Loucy (cell line): Measurements from ENCODE around the gene KRT12.

Source experiments
- H2AFZ ChIP-seq: fragments of 200-600 bp; sonication (generic); 2 replicates; pipeline ENCODE4 v1.6.0; 2016; ENCODE audit warnings: antibody characterized with exemption, mild to moderate bottlenecking, low read length, moderate library complexity
- H3F3A ChIP-seq: fragments of 200-600 bp; 2 replicates; pipeline ENCODE4 v1.6.0; 2016; ENCODE audit warnings: antibody characterized with exemption, low read depth, mild to moderate bottlenecking
- H3K27me3 ChIP-seq: fragments of 200-600 bp; sonication (generic); 2 replicates; pipeline ENCODE4 v1.6.1; 2014; ENCODE audit warnings: low read length, mild to moderate bottlenecking; ENCODE audit not compliant: insufficient read depth, poor library complexity, severe bottlenecking
- H3K36me3 ChIP-seq: fragments of 200-600 bp; sonication (generic); 2 replicates; pipeline ENCODE4 v1.6.1; 2016; ENCODE audit warnings: low read length; ENCODE audit not compliant: insufficient read depth
- H3K4me1 ChIP-seq: fragments of 200-600 bp; sonication (generic); 2 replicates; pipeline ENCODE4 v1.5.1; 2014; ENCODE audit warnings: low read length, mild to moderate bottlenecking; ENCODE audit not compliant: insufficient read depth, poor library complexity, severe bottlenecking
- H3K4me2 ChIP-seq: fragments of 200-600 bp; sonication (generic); 2 replicates; pipeline ENCODE4 v1.6.0; 2014; ENCODE audit warnings: antibody characterized with exemption, low read length, low read depth, mild to moderate bottlenecking; ENCODE audit not compliant: poor library complexity, severe bottlenecking
- H3K4me3 ChIP-seq: fragments of 200-600 bp; sonication (generic); 2 replicates; pipeline ENCODE4 v1.5.1; 2014; ENCODE audit warnings: low read length, mild to moderate bottlenecking, mixed read lengths; ENCODE audit not compliant: poor library complexity, severe bottlenecking
- H3K79me2 ChIP-seq: fragments of 200-600 bp; sonication (generic); 2 replicates; pipeline ENCODE4 v1.6.1; 2014; ENCODE audit warnings: low read length; ENCODE audit not compliant: insufficient read depth
- H3K9ac ChIP-seq: fragments of 200-600 bp; sonication (generic); 2 replicates; pipeline ENCODE4 v1.6.0; 2014; ENCODE audit warnings: mild to moderate bottlenecking, low read depth, low read length, moderate library complexity; ENCODE audit not compliant: poor library complexity, severe bottlenecking
- H3K9me2 ChIP-seq: fragments of 200-600 bp; sonication (generic); replicated peaks from 2 replicates; pipeline ENCODE4 v1.6.1; 2016; ENCODE audit warnings: low read depth, low read length, mixed read lengths
- H3K9me3 ChIP-seq: fragments of 200-600 bp; sonication (generic); 2 replicates; pipeline ENCODE4 v1.6.1; 2014; ENCODE audit warnings: mild to moderate bottlenecking, antibody characterized with exemption, low read length, low read depth; ENCODE audit not compliant: insufficient read depth
- H4K20me1 ChIP-seq: fragments of 200-600 bp; sonication (generic); 2 replicates; pipeline ENCODE4 v1.6.0; 2014; ENCODE audit warnings: antibody characterized with exemption, low read length, mild to moderate bottlenecking; ENCODE audit not compliant: insufficient read depth, poor library complexity, severe bottlenecking
- EZH2phosphoT487 ChIP-seq: fragments of 200-600 bp; IDR thresholded peaks from 2 replicates; pipeline ENCODE4 v1.6.1; 2018; ENCODE audit warnings: antibody characterized with exemption, mild to moderate bottlenecking, moderate library complexity, borderline replicate concordance
- TF ChIP-seq, protein P1 (sequence below): fragments of 200-600 bp; sonication (generic); conservative IDR thresholded peaks from 2 replicates; pipeline ENCODE4 v1.5.1; 2014; ENCODE audit warnings: mild to moderate bottlenecking, antibody characterized with exemption, low read length

KRT12 gene

GRCh38 chr17:40866838-40867237 lies at the start of gene KRT12:
Gene KRT12 (minus strand): TSS chr17:40867223. CDS start chr17:40867186, 37 bp downstream.
- Histone ChIP-seq H3K4me3 (no peak within 1 kb of the TSS), H3K27me3 (peaks cover 3% of the 10 kb centered on the region), H3K4me1 (no peaks in the 10 kb centered on the region), H3K9ac (no peak within 1 kb of the TSS), H4K20me1 (no peaks in the 10 kb centered on the region), H3K4me2 (no peak within 1 kb of the TSS), H3K79me2 (no peaks in the 10 kb centered on the region), H3K9me2 (no peaks in the 10 kb centered on the region), H3F3A (no peaks in the 10 kb centered on the region; the same call in 1 of the 2 replicates), H2AFZ (no peak within 1 kb of the TSS), H3K36me3 (no peaks in the 10 kb centered on the region), H3K9me3 (no peaks in the 10 kb centered on the region)
- TF ChIP-seq, protein P1, sequence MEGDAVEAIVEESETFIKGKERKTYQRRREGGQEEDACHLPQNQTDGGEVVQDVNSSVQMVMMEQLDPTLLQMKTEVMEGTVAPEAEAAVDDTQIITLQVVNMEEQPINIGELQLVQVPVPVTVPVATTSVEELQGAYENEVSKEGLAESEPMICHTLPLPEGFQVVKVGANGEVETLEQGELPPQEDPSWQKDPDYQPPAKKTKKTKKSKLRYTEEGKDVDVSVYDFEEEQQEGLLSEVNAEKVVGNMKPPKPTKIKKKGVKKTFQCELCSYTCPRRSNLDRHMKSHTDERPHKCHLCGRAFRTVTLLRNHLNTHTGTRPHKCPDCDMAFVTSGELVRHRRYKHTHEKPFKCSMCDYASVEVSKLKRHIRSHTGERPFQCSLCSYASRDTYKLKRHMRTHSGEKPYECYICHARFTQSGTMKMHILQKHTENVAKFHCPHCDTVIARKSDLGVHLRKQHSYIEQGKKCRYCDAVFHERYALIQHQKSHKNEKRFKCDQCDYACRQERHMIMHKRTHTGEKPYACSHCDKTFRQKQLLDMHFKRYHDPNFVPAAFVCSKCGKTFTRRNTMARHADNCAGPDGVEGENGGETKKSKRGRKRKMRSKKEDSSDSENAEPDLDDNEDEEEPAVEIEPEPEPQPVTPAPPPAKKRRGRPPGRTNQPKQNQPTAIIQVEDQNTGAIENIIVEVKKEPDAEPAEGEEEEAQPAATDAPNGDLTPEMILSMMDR = no peak
- TF ChIP-seq EZH2phosphoT487 = no peak

DNA sequence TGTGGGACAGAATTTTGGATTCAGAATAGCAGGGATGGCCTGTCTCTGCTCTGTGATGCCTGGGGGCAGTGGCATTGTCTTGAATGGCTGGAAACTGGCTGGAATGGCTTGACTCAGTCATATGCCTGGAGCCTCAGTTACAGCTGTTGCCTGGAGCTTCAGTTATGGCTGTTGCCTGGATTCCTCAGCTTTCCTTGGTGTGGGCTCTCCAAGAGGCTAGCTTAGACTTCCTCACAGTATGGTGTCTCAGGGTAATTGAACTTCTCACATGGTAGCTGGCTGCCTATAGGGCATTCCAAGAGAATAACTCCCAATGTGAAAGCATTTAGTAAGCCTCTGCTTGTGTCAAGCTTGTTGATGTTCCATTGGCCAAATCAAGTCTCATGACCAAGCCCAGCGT lies 49.3 kb upstream of the KRT12 start:
- Histone ChIP-seq H3K4me1 (no peaks in the 10 kb centered on the region), H3K27me3 (no peaks in the 10 kb centered on the region), H4K20me1 (no peaks in the 10 kb centered on the region), H3K79me2 (no peaks in the 10 kb centered on the region), H2AFZ (no peak overlapping the region), H3K9me2 (no peaks in the 10 kb centered on the region), H3K9ac (no peak overlapping the region), H3F3A (no peaks in the 10 kb centered on the region), H3K36me3 (no peaks in the 10 kb centered on the region), H3K9me3 (no peaks in the 10 kb centered on the region), H3K4me2 (no peak overlapping the region), H3K4me3 (no peak overlapping the region)
- TF ChIP-seq EZH2phosphoT487 = no peak
- TF ChIP-seq, protein P1 = no peak

- no peaks in the 10 kb centered on the region for H3K9me2 ChIP-seq
- H3K4me3 ChIP-seq = no peak overlapping the region
- H2AFZ ChIP-seq = no peak overlapping the region
- no peaks in the 10 kb centered on the region for H3K36me3 ChIP-seq
- no peaks in the 10 kb centered on the region for H3K9me3 ChIP-seq
- no peaks in the 10 kb centered on the region for H4K20me1 ChIP-seq
- H3K79me2 ChIP-seq = no peaks in the 10 kb centered on the region
- H3F3A ChIP-seq = no peaks in the 10 kb centered on the region
- no peak overlapping the region for H3K4me2 ChIP-seq
- TF ChIP-seq EZH2phosphoT487 = no peak
- TF ChIP-seq, protein P1 = no peak
- no peaks in the 10 kb centered on the region for H3K27me3 ChIP-seq
- H3K9ac ChIP-seq = no peak overlapping the region
- H3K4me1 ChIP-seq = no peaks in the 10 kb centered on the region
Observed at GRCh38 chr17:40915721-40916256, 48.8 kb upstream of the KRT12 start.
